H9 (cell line): Measurements from ENCODE around the gene RPS15A. TPM values are rescaled to one million over a fixed set of nuclear protein-coding genes. Genes with fewer than 3 reads are reported as not detected.
A peak's percentile ranks its signal among the peaks of the same experiment; 100 is the strongest.

Experiments used
- DNase-seq: peaks from one replicate; pipeline ENCODE4 v3.0.0-alpha.2; 2017
- H2AFZ ChIP-seq: one replicate; pipeline ENCODE4 v1.6.1; 2013; ENCODE audit warnings: mild to moderate bottlenecking, low read length, control low read depth, moderate library complexity
- H2AK5ac ChIP-seq: 2 replicates; pipeline ENCODE4 v1.6.1; 2013; ENCODE audit warnings: low read length, control low read depth, mixed read lengths; ENCODE audit not compliant: insufficient read length
- H2BK120ac ChIP-seq: one replicate; pipeline ENCODE4 v1.6.1; 2013; ENCODE audit warnings: low read depth, mild to moderate bottlenecking, low read length, control low read depth, inconsistent platforms; ENCODE audit not compliant: poor library complexity, severe bottlenecking
- H2BK12ac ChIP-seq: 2 replicates; pipeline ENCODE4 v1.6.1; 2013; ENCODE audit warnings: low read length, control low read depth, mixed read lengths, low read depth; ENCODE audit not compliant: insufficient read length
- H2BK15ac ChIP-seq: 2 replicates; pipeline ENCODE4 v1.6.1; 2013; ENCODE audit warnings: low read depth, low read length, control low read depth
- H2BK20ac ChIP-seq: one replicate; pipeline ENCODE4 v1.6.1; 2013; ENCODE audit warnings: low read depth, mild to moderate bottlenecking, low read length, control low read depth, inconsistent platforms; ENCODE audit not compliant: poor library complexity, severe bottlenecking
- H2BK5ac ChIP-seq: 2 replicates; pipeline ENCODE4 v1.6.1; 2013; ENCODE audit warnings: low read length, control low read depth, mixed read lengths; ENCODE audit not compliant: insufficient read length
- H3K14ac ChIP-seq: 2 replicates; pipeline ENCODE4 v1.6.1; 2013; ENCODE audit warnings: low read length, control low read depth; ENCODE audit not compliant: insufficient read depth
- H3K18ac ChIP-seq: 2 replicates; pipeline ENCODE4 v1.6.1; 2013; ENCODE audit warnings: low read depth, mild to moderate bottlenecking, mixed read lengths, low read length, control low read depth; ENCODE audit not compliant: insufficient read length
- H3K23ac ChIP-seq: 2 replicates; pipeline ENCODE4 v1.6.1; 2013; ENCODE audit warnings: low read length, control low read depth, mixed read lengths, low read depth; ENCODE audit not compliant: insufficient read length
- H3K23me2 ChIP-seq: 2 replicates; pipeline ENCODE4 v1.6.1; 2013; ENCODE audit warnings: low read depth, mild to moderate bottlenecking, mixed read lengths, low read length, control low read depth; ENCODE audit not compliant: insufficient read length, poor library complexity, severe bottlenecking
- H3K27ac ChIP-seq: 2 replicates; pipeline ENCODE4 v1.5.1; 2013; ENCODE audit warnings: low read length, control low read depth, mixed read lengths, low read depth; ENCODE audit not compliant: insufficient read length
- H3K27me3 ChIP-seq: 2 replicates; pipeline ENCODE4 v1.6.1; 2013; ENCODE audit warnings: low read length, control low read depth, inconsistent platforms; ENCODE audit not compliant: insufficient read depth
- H3K4ac ChIP-seq: 2 replicates; pipeline ENCODE4 v1.6.1; 2013; ENCODE audit warnings: low read depth, mild to moderate bottlenecking, control low read depth, inconsistent platforms, low read length, moderate library complexity
- H3K4me1 ChIP-seq: 2 replicates; pipeline ENCODE4 v1.6.1; 2013; ENCODE audit warnings: low read length, control low read depth, inconsistent platforms; ENCODE audit not compliant: insufficient read depth
- H3K4me2 ChIP-seq: 2 replicates; pipeline ENCODE4 v1.6.1; 2013; ENCODE audit warnings: low read length, control low read depth, mixed read lengths; ENCODE audit not compliant: insufficient read length, insufficient read depth
- H3K56ac ChIP-seq: 2 replicates; pipeline ENCODE4 v1.6.1; 2013; ENCODE audit warnings: low read depth, mild to moderate bottlenecking, mixed read lengths, low read length, control low read depth; ENCODE audit not compliant: insufficient read length
- H3K79me1 ChIP-seq: 2 replicates; pipeline ENCODE4 v1.6.1; 2013; ENCODE audit warnings: low read depth, mild to moderate bottlenecking, moderate library complexity, low read length, control low read depth, inconsistent platforms; ENCODE audit not compliant: insufficient read depth, poor library complexity, severe bottlenecking
- H3K79me2 ChIP-seq: 2 replicates; pipeline ENCODE4 v1.6.1; 2013; ENCODE audit warnings: low read length, control low read depth, inconsistent platforms; ENCODE audit not compliant: insufficient read depth
- H3K9ac ChIP-seq: 2 replicates; pipeline ENCODE4 v1.6.1; 2013; ENCODE audit warnings: low read length, control low read depth, mixed read lengths; ENCODE audit not compliant: insufficient read length; ENCODE audit errors: extremely low read depth
- H3K9me3 ChIP-seq: one replicate; pipeline ENCODE4 v1.6.1; 2013; ENCODE audit warnings: low read depth, low read length, inconsistent platforms; ENCODE audit not compliant: control insufficient read depth
- H3T11ph ChIP-seq: one replicate; pipeline ENCODE4 v1.6.1; 2013; ENCODE audit warnings: mild to moderate bottlenecking, low read length, control low read depth, inconsistent platforms
- H4K20me1 ChIP-seq: one replicate; pipeline ENCODE4 v1.6.1; 2013; ENCODE audit not compliant: control insufficient read depth, insufficient read length, insufficient read depth
- H4K5ac ChIP-seq: 2 replicates; pipeline ENCODE4 v1.6.1; 2013; ENCODE audit warnings: low read depth, mild to moderate bottlenecking, mixed read lengths, low read length, control low read depth; ENCODE audit not compliant: insufficient read length
- H4K8ac ChIP-seq: replicated peaks from 2 replicates; pipeline ENCODE4 v1.6.1; 2013; ENCODE audit warnings: low read length, control low read depth, mixed read lengths, low read depth; ENCODE audit not compliant: insufficient read length
- H4K91ac ChIP-seq: 2 replicates; pipeline ENCODE4 v1.6.1; 2013; ENCODE audit warnings: low read depth, mild to moderate bottlenecking, moderate library complexity, mixed read lengths, low read length, control low read depth; ENCODE audit not compliant: insufficient read length
- H3K27ac Mint-ChIP-seq, 3 experiments: 2 replicates in 2 of 3; 3 replicates in 1 of 3; pipeline ENCODE4 v1.8.0; 2020 to 2021; ENCODE audit warnings: mixed read lengths in 3 of 3, mild to moderate bottlenecking in 1 of 3, moderate library complexity in 1 of 3
- H3K27me3 Mint-ChIP-seq: 2 replicates; pipeline ENCODE4 v1.8.0; 2021; ENCODE audit warnings: low read depth, mild to moderate bottlenecking, moderate library complexity, mixed read lengths
- H3K36me3 Mint-ChIP-seq, 3 experiments: 2 replicates in 2 of 3; 3 replicates in 1 of 3; pipeline ENCODE4 v1.8.0; 2020 to 2021; ENCODE audit warnings: low read depth in 3 of 3, mixed read lengths in 3 of 3; ENCODE audit not compliant: insufficient read depth in 1 of 3
- H3K4me1 Mint-ChIP-seq, 2 experiments: 2 replicates each; pipeline ENCODE4 v1.8.0; 2020; ENCODE audit warnings: mixed read lengths in 2 of 2
- H3K4me3 Mint-ChIP-seq, 2 experiments: 2 replicates in 1 of 2; 3 replicates in 1 of 2; pipeline ENCODE4 v1.8.0; 2020 to 2021; ENCODE audit warnings: mild to moderate bottlenecking in 2 of 2, mixed read lengths in 2 of 2, moderate library complexity in 1 of 2
- H3K9me3 Mint-ChIP-seq, 2 experiments: 2 replicates in 1 of 2; 3 replicates in 1 of 2; pipeline ENCODE4 v1.8.0; 2020; ENCODE audit warnings: mild to moderate bottlenecking in 2 of 2, mixed read lengths in 2 of 2, moderate library complexity in 1 of 2
- CTCF ChIP-seq: fragments of 200-600 bp; sonication (generic); conservative IDR thresholded peaks from 3 replicates; pipeline ENCODE4 v1.8.0; 2021; ENCODE audit warnings: antibody characterized with exemption, mild to moderate bottlenecking
- WGBS: extraction: QIAGEN DNeasy Blood & Tissue Kit; methylation state at CpG from one replicate; pipeline ENCODE4 v1.1.7; 2013; ENCODE audit warnings: missing lambda C conversion rate, low lambda C conversion rate, mixed read lengths; ENCODE audit not compliant: insufficient read length; ENCODE audit errors: extremely low coverage; 5-methylcytosine and 5-hydroxymethylcytosine counted together
- long read RNA-seq: library from polyadenylated mRNA; unstranded; transcript quantifications from one replicate; pipeline ENCODE4 v2.0.0, GENCODE V29; 2020
- total RNA-seq: library from RNA; stranded (reverse); gene quantifications from 2 replicates; pipeline ENCODE4 v1.2.1, GENCODE V29; 2021

Gene RPS15A
- total RNA-seq, result 1,968 and 1,990 TPM in 2 replicates
- long read RNA-seq, transcript RPS15A-205 (5 exons, 802 nt), result minor isoform, 6 of 921 reads
- long read RNA-seq, transcript RPS15A-203 (5 exons, 525 nt), result major isoform, 774 of 921 reads
- long read RNA-seq, transcript RPS15A-201 (5 exons, 2,203 nt), result minor isoform, 44 of 921 reads
- long read RNA-seq, partial matches to known transcripts, result 81 of 921 reads
- long read RNA-seq, other reads (novel, unspliced or antisense), result 13 of 921 reads

- TF ChIP-seq CTCF, result no peak
- peaks cover 6% of the 10 kb centered on the region for H3K23me2 ChIP-seq
- H3K27ac Mint-ChIP-seq, result peak within 1 kb of the TSS; percentile 98 to 99 (median 99)
- H2AFZ ChIP-seq, result no peak within 1 kb of the TSS
- H3K9me3 Mint-ChIP-seq, result peaks cover 2 to 5% of the 10 kb centered on the region in 2 experiments; a peak in 2 of 5 replicates
- WGBS, result no CpG with 5 or more reads among the region's 60 CpGs
- H3K4me1 ChIP-seq, result 0 out of 2 replicates have a peak, but pooled peaks cover 5% of the 10 kb centered on the region
- no peak within 1 kb of the TSS for H2BK20ac ChIP-seq
- H2BK12ac ChIP-seq, result no peak within 1 kb of the TSS
- no peak within 1 kb of the TSS for H2BK15ac ChIP-seq
- peak within 1 kb of the TSS; percentile 98 for H3K4me2 ChIP-seq
- no peak within 1 kb of the TSS for H2AK5ac ChIP-seq
- H3K27me3 Mint-ChIP-seq, result peaks cover 1% of the 10 kb centered on the region; the same call in 1 of the 2 replicates
- H4K8ac ChIP-seq, result no peak within 1 kb of the TSS
- H3K79me2 ChIP-seq, result peaks cover 49% of the 10 kb centered on the region
- peak within 1 kb of the TSS; percentile 72; the same call in 1 of the 2 replicates for H3K4ac ChIP-seq
- H3K9ac ChIP-seq, result peak within 1 kb of the TSS; percentile 99
- H3K18ac ChIP-seq, result peak within 1 kb of the TSS; percentile 98
- H2BK5ac ChIP-seq, result peak within 1 kb of the TSS; percentile 100
- H3K4me3 Mint-ChIP-seq, result peak within 1 kb of the TSS; percentile 96 to 97
- H4K5ac ChIP-seq, result peak within 1 kb of the TSS; percentile 99
- peak within 1 kb of the TSS; percentile 54 for H3K27ac ChIP-seq
- no peaks in the 10 kb centered on the region for H4K20me1 ChIP-seq
- no peaks in the 10 kb centered on the region for H3K9me3 ChIP-seq
- H3K14ac ChIP-seq, result peak within 1 kb of the TSS; percentile 96
- no peaks in the 10 kb centered on the region for H3K27me3 ChIP-seq
- no peak within 1 kb of the TSS for H3K23ac ChIP-seq
- H3K56ac ChIP-seq, result no peak within 1 kb of the TSS
- peaks cover 8% of the 10 kb centered on the region for H3K79me1 ChIP-seq
- H3T11ph ChIP-seq, result no peak within 1 kb of the TSS
- peak; percentile 97 for DNase-seq
- H2BK120ac ChIP-seq, result no peak within 1 kb of the TSS
- no peak within 1 kb of the TSS for H4K91ac ChIP-seq
- H3K4me1 Mint-ChIP-seq, result peaks cover 33 to 42% of the 10 kb centered on the region in 2 experiments
- peaks cover 56 to 88% (median 81%) of the 10 kb centered on the region in 3 experiments for H3K36me3 Mint-ChIP-seq
These were observed at the start of gene RPS15A for GRCh38 chr16:18789850-18790706. Gene RPS15A, minus strand, starts transcription at chr16:18790334. Its CDS starts 1,221 bp downstream, at chr16:18789113.
